Head of caudate nucleus (tissue), 42 donors: ENCODE data around the gene FRMD4B.
"Not testable (repeated sequence)": the region's sequence is repeated elsewhere in the genome, so short reads cannot be mapped to it uniquely, and the experiment has no call there.

Experiments used
- DNase-seq, 42 donors: peaks; one replicate each; pipeline versions ENCODE4 v3.0.0 to v3.0.0-alpha.2; 2020 to 2021; ENCODE audit warnings: mixed read lengths in 7 of 42
- intact Hi-C: fragments of 100-400 bp; cut with DNase I; formaldehyde crosslinking; loops from one replicate; pipeline ENCODE4 v1.15.0; 2022

The FRMD4B gene

GRCh38 chr3:69330891-69331400 lies 54.9 kb downstream of the FRMD4B start:
- DNase-seq, result peak in 10 of 42 donors; percentile 26 to 76 (median 55)
- intact Hi-C loops, result no loop called here

- no peak for DNase-seq
- intact Hi-C loops, result no loop called here
Observed at GRCh38 chr3:69329892-69330291, 56.0 kb downstream of the FRMD4B start.

GRCh38 chr3:69328963-69329302 lies 57.0 kb downstream of the FRMD4B start:
- intact Hi-C loops, result no loop called here
- no peak for DNase-seq

GRCh38 chr3:69328103-69328962 lies 57.6 kb downstream of the FRMD4B start:
- no peak for DNase-seq
- intact Hi-C loops, result no loop called here

GRCh38 chr3:69326855-69327300 lies 59.0 kb downstream of the FRMD4B start:
- intact Hi-C loops, result no loop called here
- DNase-seq, result no peak

GRCh38 chr3:69325151-69325550 lies 60.7 kb downstream of the FRMD4B start:
- DNase-seq, result no peak
- intact Hi-C loops, result no loop called here

GRCh38 chr3:69324362-69325025 lies 61.4 kb downstream of the FRMD4B start:
- peak in 9 of 42 donors; percentile 11 to 74 (median 37) for DNase-seq

GRCh38 chr3:69323941-69324340 lies 61.9 kb downstream of the FRMD4B start:
- intact Hi-C loops, result loop anchor here (5.0 kb wide), 1 partner anchor 63 kb away; the partner anchor contains the start of gene FRMD4B
- DNase-seq, result no peak

More at GRCh38 chr3:69324362-69325025, 61.4 kb downstream of the FRMD4B start:
- intact Hi-C loops, result loop anchor here (5.0 kb wide), 1 partner anchor 63 kb away; the partner anchor contains the start of gene FRMD4B

- DNase-seq, result not testable (repeated sequence)
- intact Hi-C loops, result loop anchor here (5.0 kb wide), 1 partner anchor 65 kb away; the partner anchor contains the start of gene FRMD4B
Observed at GRCh38 chr3:69322512-69322911, 63.4 kb downstream of the FRMD4B start.

GRCh38 chr3:69322158-69322509 lies 63.8 kb downstream of the FRMD4B start:
- intact Hi-C loops, result loop anchor here (5.0 kb wide), 1 partner anchor 65 kb away; the partner anchor contains the start of gene FRMD4B
- peak in 13 of 42 donors; percentile 28 to 80 (median 61) for DNase-seq

GRCh38 chr3:69321301-69322157 lies 64.4 kb downstream of the FRMD4B start:
- DNase-seq, result peak in 5 of 42 donors; percentile 21 to 56 (median 28)
- intact Hi-C loops, result loop anchor here (5.0 kb wide), 1 partner anchor 66 kb away; the partner anchor contains the start of gene FRMD4B

- peak in 4 of 42 donors; percentile 10 to 54 (median 43) for DNase-seq
- intact Hi-C loops, result loop anchor here (5.0 kb wide), 1 partner anchor 66 kb away; the partner anchor contains the start of gene FRMD4B
Observed at GRCh38 chr3:69320871-69321271, 65.0 kb downstream of the FRMD4B start.

- intact Hi-C loops, result loop anchor here (5.0 kb wide), 1 partner anchor 68 kb away; the partner anchor contains the start of gene FRMD4B
- no peak for DNase-seq
Observed at GRCh38 chr3:69319652-69320051, 66.2 kb downstream of the FRMD4B start.

- intact Hi-C loops, result no loop called here
- no peak for DNase-seq
Observed at GRCh38 chr3:69318410-69318809, 67.5 kb downstream of the FRMD4B start.

GRCh38 chr3:69313251-69313650 lies 72.6 kb downstream of the FRMD4B start:
- intact Hi-C loops, result no loop called here
- no peak for DNase-seq

GRCh38 chr3:69309814-69310213 lies 76.1 kb downstream of the FRMD4B start:
- intact Hi-C loops, result loop anchor here (10.0 kb wide), 2 partner anchors 235 to 365 kb away; no protein-coding TSS in a partner anchor
- peak in 5 of 42 donors; percentile 15 to 51 (median 39) for DNase-seq

GRCh38 chr3:69306239-69307185 lies 79.4 kb downstream of the FRMD4B start:
- intact Hi-C loops, result loop anchor here (1.0 to 10.0 kb wide), 3 partner anchors 144 to 368 kb away; no protein-coding TSS in a partner anchor
- peak; percentile 41 to 92 (median 78) for DNase-seq
